Measurements from ENCODE around the gene MOB2.

MOB2 gene

DNA sequence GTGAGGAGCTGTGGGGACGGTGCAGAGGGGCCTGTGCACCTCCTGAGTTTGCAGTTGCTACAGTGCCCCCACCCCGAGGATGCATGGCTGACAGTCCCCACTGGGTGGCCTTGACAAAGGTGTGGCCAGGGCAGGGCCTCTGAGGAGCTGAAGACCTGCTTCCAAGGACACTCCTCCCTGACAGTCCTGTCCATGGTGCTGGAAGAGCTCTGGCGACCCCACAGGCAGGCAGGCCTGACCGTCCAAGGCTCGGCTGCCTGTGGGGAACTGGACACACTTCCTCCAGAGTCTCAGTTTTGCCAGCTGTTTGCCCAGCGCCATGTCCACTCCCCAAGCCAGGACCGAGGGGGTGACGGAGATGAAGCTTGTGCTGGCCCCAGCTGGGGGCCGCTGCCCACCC, 64.1 kb downstream of the MOB2 start:
- no peaks in the 10 kb centered on the region for H3K9me3 ChIP-seq (ENCODE audit: control insufficient read depth, low read length)
- no peak overlapping the region for H3K27ac ChIP-seq
- no peak overlapping the region for H3K9ac ChIP-seq
- H3K4me1 ChIP-seq, result no peaks in the 10 kb centered on the region
- TF ChIP-seq CTCF (IDR thresholded peaks at IDR 0.05), result no peak
- H3K4me2 ChIP-seq (ENCODE audit: low read length), result no peak overlapping the region
- no peak overlapping the region for H3K4me3 ChIP-seq (ENCODE audit: low read depth, low read length)
- H3K36me3 ChIP-seq (ENCODE audit: control insufficient read depth, insufficient read depth, low read length), result no peaks in the 10 kb centered on the region
- no peak overlapping the region for H2AFZ ChIP-seq
- no peaks in the 10 kb centered on the region for H3K79me2 ChIP-seq
- H3K27me3 ChIP-seq (ENCODE audit: control insufficient read depth, insufficient read depth, low read length), result no peaks in the 10 kb centered on the region

GRCh38 chr11:1421291-1421690, 65.3 kb downstream of the MOB2 start:
- H3K4me3 ChIP-seq (ENCODE audit: low read depth, low read length), result no peak overlapping the region
- H3K9me3 ChIP-seq (ENCODE audit: control insufficient read depth, low read length), result no peaks in the 10 kb centered on the region
- no peak overlapping the region for H3K9ac ChIP-seq
- no peak for TF ChIP-seq CTCF (IDR thresholded peaks at IDR 0.05)
- H3K4me2 ChIP-seq (ENCODE audit: low read length), result no peak overlapping the region
- H3K79me2 ChIP-seq, result peaks cover 2% of the 10 kb centered on the region
- no peak overlapping the region for H2AFZ ChIP-seq
- no peaks in the 10 kb centered on the region for H3K27me3 ChIP-seq (ENCODE audit: control insufficient read depth, insufficient read depth, low read length)
- no peaks in the 10 kb centered on the region for H3K4me1 ChIP-seq
- H3K36me3 ChIP-seq (ENCODE audit: control insufficient read depth, insufficient read depth, low read length), result no peaks in the 10 kb centered on the region
- H3K27ac ChIP-seq, result no peak overlapping the region

DNA sequence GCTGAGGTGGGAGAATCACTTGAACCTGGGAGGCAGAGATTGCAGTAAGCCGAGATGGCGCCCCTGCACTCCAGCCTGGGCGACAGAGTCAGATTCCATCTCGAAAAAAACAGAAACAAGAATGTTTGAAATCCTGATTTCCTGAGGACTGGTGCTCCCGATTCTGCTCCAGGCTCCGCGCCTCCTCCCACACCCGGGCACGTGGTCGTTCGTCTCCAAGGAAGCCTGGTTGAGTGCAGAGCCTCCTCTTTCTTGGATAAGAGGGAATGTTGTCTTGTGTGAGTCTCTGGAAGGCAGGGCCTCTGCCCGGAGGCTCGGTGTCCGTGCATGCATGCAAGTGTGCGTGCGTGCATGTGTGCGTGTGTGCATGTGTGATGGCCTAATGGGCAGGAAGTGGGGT, 66.8 kb downstream of the MOB2 start:
- H3K27me3 ChIP-seq (ENCODE audit: control insufficient read depth, insufficient read depth, low read length), result no peaks in the 10 kb centered on the region
- no peaks in the 10 kb centered on the region for H3K4me1 ChIP-seq
- no peaks in the 10 kb centered on the region for H3K36me3 ChIP-seq (ENCODE audit: control insufficient read depth, insufficient read depth, low read length)
- H3K27ac ChIP-seq, result no peak overlapping the region
- no peaks in the 10 kb centered on the region for H3K9me3 ChIP-seq (ENCODE audit: control insufficient read depth, low read length)
- no peak overlapping the region for H3K9ac ChIP-seq
- H3K4me3 ChIP-seq (ENCODE audit: low read depth, low read length), result no peak overlapping the region
- peaks cover 4% of the 10 kb centered on the region for H3K79me2 ChIP-seq
- no peak overlapping the region for H3K4me2 ChIP-seq (ENCODE audit: low read length)
- no peak for TF ChIP-seq CTCF (IDR thresholded peaks at IDR 0.05)
- H2AFZ ChIP-seq, result no peak overlapping the region

Data from parathyroid adenoma (tissue), 2 donors.